ENCODE measurements around the gene ADCY3. TPM values are rescaled to one million over a fixed set of nuclear protein-coding genes. Genes with fewer than 3 reads are reported as not detected.

The ADCY3 gene
- total RNA-seq, 4 donors from 2014 or later = 14.8 to 48.3 (median 34.3) TPM

DNA sequence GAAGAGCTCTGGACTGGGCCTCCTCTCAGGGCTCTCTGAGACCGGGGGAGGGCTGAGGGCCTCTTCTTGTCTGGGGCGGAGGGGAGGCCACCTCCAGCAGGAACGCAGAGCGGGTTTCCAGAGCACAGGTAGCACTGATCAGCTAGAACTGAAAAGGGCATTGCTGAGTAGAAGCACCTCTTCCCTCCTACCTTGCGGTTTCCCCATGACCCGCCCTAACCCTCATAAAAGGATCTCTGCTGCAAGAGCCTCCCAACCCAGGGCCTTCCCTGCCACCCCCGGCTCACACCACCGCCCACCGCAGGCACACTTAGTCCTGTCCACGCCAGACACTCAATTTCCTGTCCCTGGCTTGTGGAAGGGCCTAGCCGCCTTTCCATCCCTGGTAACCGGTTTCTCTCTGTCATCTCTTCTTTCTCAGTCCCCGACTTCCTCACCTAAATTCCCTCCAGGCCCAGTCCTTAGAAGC lies 966 bp downstream of the ADCY3 start:
- Histone ChIP-seq H3K4me3 (peak overlapping the region; percentile 53 to 89 (median 66)), H3K36me3 (peaks cover 0 to 7% (median 0%) of the 10 kb centered on the region in 3 donors), H3K9me3 (no peaks in the 10 kb centered on the region), H3K27me3 (no peaks in the 10 kb centered on the region), H3K27ac (peak overlapping the region; percentile 52 to 91 (median 81)), H3K4me1 (peaks cover 11 to 64% (median 22%) of the 10 kb centered on the region in 3 donors)
- TF ChIP-seq, protein P1, sequence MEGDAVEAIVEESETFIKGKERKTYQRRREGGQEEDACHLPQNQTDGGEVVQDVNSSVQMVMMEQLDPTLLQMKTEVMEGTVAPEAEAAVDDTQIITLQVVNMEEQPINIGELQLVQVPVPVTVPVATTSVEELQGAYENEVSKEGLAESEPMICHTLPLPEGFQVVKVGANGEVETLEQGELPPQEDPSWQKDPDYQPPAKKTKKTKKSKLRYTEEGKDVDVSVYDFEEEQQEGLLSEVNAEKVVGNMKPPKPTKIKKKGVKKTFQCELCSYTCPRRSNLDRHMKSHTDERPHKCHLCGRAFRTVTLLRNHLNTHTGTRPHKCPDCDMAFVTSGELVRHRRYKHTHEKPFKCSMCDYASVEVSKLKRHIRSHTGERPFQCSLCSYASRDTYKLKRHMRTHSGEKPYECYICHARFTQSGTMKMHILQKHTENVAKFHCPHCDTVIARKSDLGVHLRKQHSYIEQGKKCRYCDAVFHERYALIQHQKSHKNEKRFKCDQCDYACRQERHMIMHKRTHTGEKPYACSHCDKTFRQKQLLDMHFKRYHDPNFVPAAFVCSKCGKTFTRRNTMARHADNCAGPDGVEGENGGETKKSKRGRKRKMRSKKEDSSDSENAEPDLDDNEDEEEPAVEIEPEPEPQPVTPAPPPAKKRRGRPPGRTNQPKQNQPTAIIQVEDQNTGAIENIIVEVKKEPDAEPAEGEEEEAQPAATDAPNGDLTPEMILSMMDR (IDR thresholded peaks at IDR 0.05) = no peak
- intact Hi-C loops (cut with DNase I) = no loop called here
- 8 to 11% methylated on average over 10 to 11 of the region's 13 CpGs for WGBS, 2 donors
- no peak for DNase-seq

DNA sequence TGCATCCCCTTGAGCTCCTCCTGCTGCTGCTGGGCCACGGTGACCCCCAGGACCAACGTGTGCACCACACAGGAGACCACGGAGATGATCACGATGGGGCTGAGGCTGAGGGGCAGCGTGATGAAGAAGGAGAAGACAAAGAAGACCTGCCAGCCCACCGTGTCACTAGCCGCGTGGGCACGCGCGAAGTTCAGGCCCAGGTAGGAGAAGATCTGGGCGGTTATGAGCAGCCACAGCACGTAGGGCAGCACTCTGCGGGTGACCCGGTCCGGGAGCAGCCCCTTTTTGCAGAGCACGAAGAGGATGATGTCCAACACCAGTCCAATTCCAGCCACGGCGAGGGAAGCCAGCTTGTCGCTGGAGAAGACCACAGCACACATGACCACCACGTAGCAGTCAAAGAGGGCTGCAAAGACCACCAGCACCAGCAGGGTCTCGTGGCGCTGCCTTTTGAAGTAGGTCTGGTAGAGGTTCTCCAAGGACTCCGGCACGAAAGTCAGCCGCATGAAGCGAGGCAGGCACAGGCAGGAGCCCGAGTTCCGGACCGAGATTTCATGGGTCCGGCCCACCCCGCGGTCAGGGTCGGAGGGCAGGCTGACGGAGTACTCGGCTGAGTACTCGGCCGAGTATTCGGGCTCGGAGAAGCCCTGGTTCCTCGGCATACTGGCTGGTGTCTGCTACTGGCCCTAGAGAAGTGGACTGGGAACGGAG lies 1.6 kb downstream of the ADCY3 start:
- peak overlapping the region; percentile 53 to 89 (median 66) for H3K4me3 ChIP-seq
- no peak for DNase-seq
- intact Hi-C loops (cut with DNase I) = no loop called here
- peaks cover 11 to 70% (median 22%) of the 10 kb centered on the region in 3 donors for H3K4me1 ChIP-seq
- H3K36me3 ChIP-seq = peaks cover 0 to 7% (median 0%) of the 10 kb centered on the region in 3 donors
- H3K27me3 ChIP-seq = no peaks in the 10 kb centered on the region
- 83 to 85% methylated on average over 21 to 36 of the region's 42 CpGs for WGBS, 2 donors
- H3K9me3 ChIP-seq = no peaks in the 10 kb centered on the region
- H3K27ac ChIP-seq = peak overlapping the region; percentile 52 to 91 (median 81)
- TF ChIP-seq, protein P1 (IDR thresholded peaks at IDR 0.05) = no peak
- TF ChIP-seq POLR2A (IDR thresholded peaks at IDR 0.05) = no peak

GRCh38 chr2:24917731-24918325 lies 2.2 kb downstream of the ADCY3 start:
- Histone ChIP-seq H3K27ac (peak overlapping the region in 3 of 4 donors; percentile 19 to 52 (median 49)), H3K36me3 (peaks cover 0 to 7% (median 0%) of the 10 kb centered on the region in 3 donors), H3K27me3 (no peaks in the 10 kb centered on the region), H3K4me3 (peak overlapping the region in 3 of 4 donors; percentile 57 to 89 (median 76)), H3K4me1 (peaks cover 11 to 77% (median 22%) of the 10 kb centered on the region in 3 donors), H3K9me3 (no peaks in the 10 kb centered on the region)
- intact Hi-C loops (cut with DNase I) = no loop called here
- 88 to 89% methylated on average over 5 to 7 of the region's 12 CpGs for WGBS, 2 donors
- DNase-seq = no peak
- TF ChIP-seq, protein P1 (IDR thresholded peaks at IDR 0.05) = no peak
- TF ChIP-seq POLR2A (IDR thresholded peaks at IDR 0.05) = no peak

- no peak for TF ChIP-seq POLR2A (IDR thresholded peaks at IDR 0.05)
- TF ChIP-seq, protein P1 (IDR thresholded peaks at IDR 0.05) = no peak
- Histone ChIP-seq H3K9me3 (no peaks in the 10 kb centered on the region), H3K27me3 (no peaks in the 10 kb centered on the region), H3K4me1 (peaks cover 11 to 79% (median 22%) of the 10 kb centered on the region in 3 donors), H3K4me3 (peak overlapping the region in 3 of 4 donors; percentile 57 to 89 (median 76)), H3K27ac (peak overlapping the region in 3 of 4 donors; percentile 19 to 52 (median 49)), H3K36me3 (peaks cover 0 to 7% (median 0%) of the 10 kb centered on the region in 3 donors)
- 40 to 80% methylated on average over 1 to 4 of the region's 7 CpGs for WGBS, 2 donors
- intact Hi-C loops (cut with DNase I) = no loop called here
- no peak for DNase-seq
Observed at GRCh38 chr2:24917086-24917485, 3.0 kb downstream of the ADCY3 start.

DNA sequence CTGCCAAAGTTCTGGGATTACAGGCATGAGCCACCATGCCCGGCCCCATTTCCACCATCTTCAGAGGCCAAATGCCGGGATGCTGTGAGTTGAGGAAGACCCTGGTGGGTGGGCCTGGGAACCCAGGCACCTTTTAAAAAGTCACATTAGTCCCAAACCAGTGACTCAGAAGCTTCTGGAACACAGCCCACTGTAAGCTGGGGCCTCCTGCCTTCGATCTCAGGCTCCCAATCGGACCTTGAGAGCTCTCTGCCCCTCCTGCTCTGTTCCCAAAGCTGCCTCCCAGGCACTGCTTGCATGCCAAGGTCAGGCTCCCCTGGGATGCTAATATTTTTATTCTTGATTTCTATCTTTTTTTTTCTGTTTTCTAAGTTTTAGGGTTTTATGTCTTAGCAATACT lies 4.2 kb downstream of the ADCY3 start:
- Histone ChIP-seq H3K4me3 (peak overlapping the region in 1 of 4 donors; percentile 1), H3K27me3 (no peaks in the 10 kb centered on the region), H3K27ac (peak overlapping the region in 1 of 4 donors; percentile 29), H3K9me3 (no peaks in the 10 kb centered on the region), H3K4me1 (peaks cover 11 to 74% (median 22%) of the 10 kb centered on the region in 3 donors), H3K36me3 (peaks cover 0 to 7% (median 0%) of the 10 kb centered on the region in 3 donors)
- intact Hi-C loops (cut with DNase I) = no loop called here
- no peak for DNase-seq
- TF ChIP-seq, protein P1 (IDR thresholded peaks at IDR 0.05) = no peak
- no peak for TF ChIP-seq POLR2A (IDR thresholded peaks at IDR 0.05)
- WGBS, 2 donors = 38 to 53% methylated on average over 2 to 3 of the region's 4 CpGs

Data from esophagus squamous epithelium (tissue), 5 donors.